IMR-90 (cell line): Measurements from ENCODE around the gene INSYN1.

Source experiments
- BHLHE40 ChIP-seq: fragments of 150-350 bp; IDR thresholded peaks from 2 replicates; pipeline ENCODE4 v1.6.1; 2016; ENCODE audit warnings: mild to moderate bottlenecking, low read depth, low read length
- CHD1 ChIP-seq: IDR thresholded peaks from 2 replicates; pipeline ENCODE4 v1.6.1; 2012; ENCODE audit warnings: low read depth, low read length, improper control_type of control experiment
- MAFK ChIP-seq: IDR thresholded peaks from 2 replicates; pipeline ENCODE4 v1.6.1; 2012; ENCODE audit warnings: low read depth, low read length, improper control_type of control experiment
- MXI1 ChIP-seq: IDR thresholded peaks from 2 replicates; pipeline ENCODE4 v1.6.1; 2012; ENCODE audit warnings: low read depth, mild to moderate bottlenecking, low read length, moderate library complexity, borderline replicate concordance
- POLR2A ChIP-seq: IDR thresholded peaks from 2 replicates; pipeline ENCODE4 v1.6.1; 2012; ENCODE audit warnings: mild to moderate bottlenecking, low read depth, low read length
- RAD21 ChIP-seq: IDR thresholded peaks from 2 replicates; pipeline ENCODE4 v1.6.1; 2012; ENCODE audit warnings: low read length, improper control_type of control experiment
- SMC3 ChIP-seq: fragments of 150-350 bp; IDR thresholded peaks from 2 replicates; pipeline ENCODE4 v1.6.1; 2016; ENCODE audit warnings: low read depth, mild to moderate bottlenecking, antibody characterized with exemption, low read length, moderate library complexity
- TF ChIP-seq, protein P1 (sequence below): fragments of 150-350 bp; IDR thresholded peaks from 2 replicates; pipeline ENCODE4 v1.6.1; 2017; ENCODE audit warnings: mild to moderate bottlenecking, antibody characterized with exemption, low read length, low read depth
- TF ChIP-seq, protein P2 (sequence below): conservative IDR thresholded peaks from 2 replicates; pipeline ENCODE4 v1.5.1; 2012; ENCODE audit warnings: mild to moderate bottlenecking, low read depth, low read length, improper control_type of control experiment
- TF ChIP-seq, protein P3 (sequence below): fragments of 150-350 bp; IDR thresholded peaks from 2 replicates; pipeline ENCODE4 v1.6.1; 2016; ENCODE audit warnings: low read depth, mild to moderate bottlenecking, low read length, moderate library complexity, borderline replicate concordance

DNA sequence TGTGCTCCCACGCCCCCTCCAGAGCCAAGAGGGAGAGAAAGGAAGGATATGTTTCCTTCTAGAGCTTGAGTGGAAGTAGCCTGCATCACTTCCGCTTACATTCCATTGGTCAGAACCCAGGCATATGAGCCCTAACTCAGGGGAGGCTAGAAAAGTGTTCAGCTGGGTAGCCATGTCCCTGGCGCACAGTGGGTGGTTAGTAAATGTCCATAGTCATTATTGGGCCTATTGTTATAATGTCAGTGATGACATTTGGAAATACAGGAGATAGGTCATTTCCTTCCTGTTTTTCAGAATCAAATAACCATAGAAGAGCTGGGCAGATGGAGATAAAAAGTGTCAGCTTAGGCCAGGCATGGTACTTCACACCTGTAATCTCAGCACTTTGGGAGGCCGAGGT is 41.6 kb downstream of the INSYN1 start:
- TF ChIP-seq POLR2A (no peak), BHLHE40 (no peak), CHD1 (no peak), RAD21 (no peak), SMC3 (no peak), MAFK (no peak), MXI1 (no peak)
- TF ChIP-seq, protein P1, sequence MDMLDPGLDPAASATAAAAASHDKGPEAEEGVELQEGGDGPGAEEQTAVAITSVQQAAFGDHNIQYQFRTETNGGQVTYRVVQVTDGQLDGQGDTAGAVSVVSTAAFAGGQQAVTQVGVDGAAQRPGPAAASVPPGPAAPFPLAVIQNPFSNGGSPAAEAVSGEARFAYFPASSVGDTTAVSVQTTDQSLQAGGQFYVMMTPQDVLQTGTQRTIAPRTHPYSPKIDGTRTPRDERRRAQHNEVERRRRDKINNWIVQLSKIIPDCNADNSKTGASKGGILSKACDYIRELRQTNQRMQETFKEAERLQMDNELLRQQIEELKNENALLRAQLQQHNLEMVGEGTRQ = no peak
- TF ChIP-seq, protein P2, sequence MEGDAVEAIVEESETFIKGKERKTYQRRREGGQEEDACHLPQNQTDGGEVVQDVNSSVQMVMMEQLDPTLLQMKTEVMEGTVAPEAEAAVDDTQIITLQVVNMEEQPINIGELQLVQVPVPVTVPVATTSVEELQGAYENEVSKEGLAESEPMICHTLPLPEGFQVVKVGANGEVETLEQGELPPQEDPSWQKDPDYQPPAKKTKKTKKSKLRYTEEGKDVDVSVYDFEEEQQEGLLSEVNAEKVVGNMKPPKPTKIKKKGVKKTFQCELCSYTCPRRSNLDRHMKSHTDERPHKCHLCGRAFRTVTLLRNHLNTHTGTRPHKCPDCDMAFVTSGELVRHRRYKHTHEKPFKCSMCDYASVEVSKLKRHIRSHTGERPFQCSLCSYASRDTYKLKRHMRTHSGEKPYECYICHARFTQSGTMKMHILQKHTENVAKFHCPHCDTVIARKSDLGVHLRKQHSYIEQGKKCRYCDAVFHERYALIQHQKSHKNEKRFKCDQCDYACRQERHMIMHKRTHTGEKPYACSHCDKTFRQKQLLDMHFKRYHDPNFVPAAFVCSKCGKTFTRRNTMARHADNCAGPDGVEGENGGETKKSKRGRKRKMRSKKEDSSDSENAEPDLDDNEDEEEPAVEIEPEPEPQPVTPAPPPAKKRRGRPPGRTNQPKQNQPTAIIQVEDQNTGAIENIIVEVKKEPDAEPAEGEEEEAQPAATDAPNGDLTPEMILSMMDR = no peak
- TF ChIP-seq, protein P3, sequence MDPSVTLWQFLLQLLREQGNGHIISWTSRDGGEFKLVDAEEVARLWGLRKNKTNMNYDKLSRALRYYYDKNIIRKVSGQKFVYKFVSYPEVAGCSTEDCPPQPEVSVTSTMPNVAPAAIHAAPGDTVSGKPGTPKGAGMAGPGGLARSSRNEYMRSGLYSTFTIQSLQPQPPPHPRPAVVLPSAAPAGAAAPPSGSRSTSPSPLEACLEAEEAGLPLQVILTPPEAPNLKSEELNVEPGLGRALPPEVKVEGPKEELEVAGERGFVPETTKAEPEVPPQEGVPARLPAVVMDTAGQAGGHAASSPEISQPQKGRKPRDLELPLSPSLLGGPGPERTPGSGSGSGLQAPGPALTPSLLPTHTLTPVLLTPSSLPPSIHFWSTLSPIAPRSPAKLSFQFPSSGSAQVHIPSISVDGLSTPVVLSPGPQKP = no peak
